GM12892 (cell line): Measurements from ENCODE around the gene RERG.
"Not testable (repeated sequence)": the region's sequence is repeated elsewhere in the genome, so short reads cannot be mapped to it uniquely, and the experiment has no call there.

Source experiments
- DNase-seq: peaks from one replicate; pipeline ENCODE4 v3.0.0; 2011; ENCODE audit not compliant: insufficient read length
- FAIRE-seq: peaks from 2 replicates; lab custom pipeline; 2011; peaks lifted over from hg19 to GRCh38; lab: Jason Lieb, UNC
- POLR2A ChIP-seq: IDR thresholded peaks from 2 replicates; pipeline ENCODE4 v1.6.1; 2011; ENCODE audit warnings: low read depth, low read length, control low read depth
- POLR2AphosphoS5 ChIP-seq: IDR thresholded peaks from 2 replicates; pipeline ENCODE4 v1.6.1; 2011; ENCODE audit warnings: low read depth, low read length, control low read depth
- TAF1 ChIP-seq: IDR thresholded peaks from 2 replicates; pipeline ENCODE4 v1.6.1; 2011; ENCODE audit warnings: low read depth, mild to moderate bottlenecking, control low read depth, low read length, borderline replicate concordance

The RERG gene

GRCh38 chr12:15116983-15117382 lies 104.2 kb downstream of the RERG start:
- TF ChIP-seq POLR2AphosphoS5 (no peak), TAF1 (no peak), POLR2A (no peak)
- FAIRE-seq: no peak

GRCh38 chr12:15116086-15116485 lies 105.1 kb downstream of the RERG start:
- no peak for TF ChIP-seq POLR2A
- no peak for TF ChIP-seq POLR2AphosphoS5
- TF ChIP-seq TAF1: no peak
- FAIRE-seq (no peak), DNase-seq (no peak)

More at GRCh38 chr12:15116983-15117382, 104.2 kb downstream of the RERG start:
- DNase-seq: no peak

DNA sequence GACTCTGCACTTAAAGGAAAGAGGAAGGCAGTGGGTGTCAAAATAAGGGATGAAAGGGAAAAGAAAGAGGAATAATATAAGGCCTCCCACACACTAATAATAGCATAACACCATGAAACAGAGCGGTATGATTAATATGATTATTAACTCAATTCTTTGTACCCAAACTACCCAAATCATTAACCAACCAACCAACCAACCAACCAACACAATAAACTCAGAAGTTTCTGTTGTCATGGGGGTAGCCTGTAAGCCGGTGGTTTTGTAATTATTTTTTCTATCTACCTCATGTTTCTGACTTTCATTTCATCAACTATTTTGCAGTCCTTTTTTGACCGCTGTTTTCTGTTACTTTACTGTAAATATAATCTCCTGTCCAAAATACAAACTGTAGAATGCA lies 105.8 kb downstream of the RERG start:
- FAIRE-seq (no peak), DNase-seq (no peak)
- no peak for TF ChIP-seq POLR2AphosphoS5
- no peak for TF ChIP-seq TAF1
- no peak for TF ChIP-seq POLR2A

DNA sequence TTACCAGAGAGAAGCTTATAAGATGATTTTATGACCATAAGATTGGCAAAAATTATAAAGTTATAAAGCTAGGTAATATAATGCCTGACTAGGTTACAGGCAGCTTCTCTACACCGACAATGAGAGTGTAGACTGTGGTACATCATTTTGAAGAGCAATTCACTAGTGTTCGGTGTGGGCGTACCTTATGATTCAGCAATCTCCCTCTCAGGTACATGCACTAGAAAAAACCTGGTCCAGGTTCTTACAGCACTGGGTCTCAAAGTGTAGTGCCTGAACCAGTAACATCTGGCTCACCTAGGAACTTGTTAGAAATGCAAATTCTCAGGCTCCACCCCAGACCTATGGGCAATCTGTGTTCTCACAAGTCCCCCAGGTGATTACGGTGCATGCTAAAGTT lies 106.7 kb downstream of the RERG start:
- DNase-seq: no peak
- FAIRE-seq: no peak
- TF ChIP-seq POLR2A (no peak), TAF1 (no peak), POLR2AphosphoS5 (no peak)

GRCh38 chr12:15092826-15093225 lies 128.4 kb downstream of the RERG start:
- FAIRE-seq (no peak), DNase-seq (no peak)
- TF ChIP-seq POLR2A: no peak
- no peak for TF ChIP-seq TAF1
- no peak for TF ChIP-seq POLR2AphosphoS5

- TF ChIP-seq POLR2A (no peak), TAF1 (no peak), POLR2AphosphoS5 (no peak)
- DNase-seq: no peak
- FAIRE-seq: no peak
These were observed 130.8 kb downstream of the RERG start for GRCh38 chr12:15090441-15090840.

- DNase-seq (no peak), FAIRE-seq (no peak)
- TF ChIP-seq POLR2A: no peak
- TF ChIP-seq POLR2AphosphoS5: no peak
- TF ChIP-seq TAF1: no peak
These were observed 133.1 kb downstream of the RERG start for GRCh38 chr12:15088105-15088504.

DNA sequence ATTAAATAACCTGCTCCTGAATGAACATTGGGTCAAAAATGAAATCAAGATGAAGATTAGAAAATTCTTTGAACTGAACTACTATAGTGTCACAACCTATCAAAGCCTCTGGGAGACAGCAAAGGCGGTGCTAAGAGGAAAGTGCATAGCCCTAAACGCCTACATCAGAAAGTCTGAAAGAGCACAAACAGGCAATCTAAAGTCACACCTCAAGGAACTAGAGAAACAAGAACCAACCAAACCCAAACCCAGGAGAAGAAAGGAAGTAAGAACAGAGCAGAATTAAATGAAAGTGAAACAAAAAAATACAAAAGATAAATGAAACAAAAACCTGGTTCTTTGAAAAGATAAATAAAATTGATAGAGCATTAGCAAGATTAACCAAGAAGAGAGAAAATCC lies 143.5 kb downstream of the RERG start:
- DNase-seq, FAIRE-seq: not testable (repeated sequence)

- DNase-seq: no peak
- TF ChIP-seq POLR2A: no peak
- no peak for TF ChIP-seq POLR2AphosphoS5
- TF ChIP-seq TAF1: no peak
- FAIRE-seq: no peak
These were observed 146.9 kb downstream of the RERG start for GRCh38 chr12:15074351-15074750.

DNA sequence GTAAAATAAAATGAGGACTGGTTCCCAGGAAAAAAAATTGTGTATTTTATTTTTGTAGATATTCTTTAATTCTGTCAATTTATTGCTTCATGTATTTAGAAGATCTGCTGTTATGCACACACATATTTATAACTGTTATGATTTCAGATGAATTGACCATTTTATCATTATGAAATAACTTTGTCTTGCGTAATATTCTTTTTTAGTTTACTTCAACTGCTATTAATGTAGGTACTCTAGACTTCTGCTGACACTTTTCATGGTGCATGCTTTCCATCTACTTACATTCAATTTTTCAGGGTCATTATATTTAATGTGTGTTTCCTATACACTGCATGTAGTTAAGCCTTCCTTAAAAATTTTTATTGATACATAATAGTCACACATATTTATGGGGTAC lies 162.1 kb downstream of the RERG start:
- no peak for FAIRE-seq
- no peak for DNase-seq
- TF ChIP-seq TAF1 (no peak), POLR2AphosphoS5 (no peak), POLR2A (no peak)
